Stimulated activated CD4-positive, alpha-beta T cell treated with anti-CD3 and anti-CD28 coated beads, Interleukin-15, amount 100 ng/mL, for 24 hours (primary cell): ENCODE measurements around the gene IL9.
"Not testable (repeated sequence)": the region's sequence is repeated elsewhere in the genome, so short reads cannot be mapped to it uniquely, and the experiment has no call there.

Experiments
- DNase-seq: peaks from one replicate; pipeline ENCODE4 v3.0.0-alpha.2; 2020

The IL9 gene

GRCh38 chr5:135866016-135866415, 29.6 kb downstream of the IL9 start:
- DNase-seq = no peak

DNA sequence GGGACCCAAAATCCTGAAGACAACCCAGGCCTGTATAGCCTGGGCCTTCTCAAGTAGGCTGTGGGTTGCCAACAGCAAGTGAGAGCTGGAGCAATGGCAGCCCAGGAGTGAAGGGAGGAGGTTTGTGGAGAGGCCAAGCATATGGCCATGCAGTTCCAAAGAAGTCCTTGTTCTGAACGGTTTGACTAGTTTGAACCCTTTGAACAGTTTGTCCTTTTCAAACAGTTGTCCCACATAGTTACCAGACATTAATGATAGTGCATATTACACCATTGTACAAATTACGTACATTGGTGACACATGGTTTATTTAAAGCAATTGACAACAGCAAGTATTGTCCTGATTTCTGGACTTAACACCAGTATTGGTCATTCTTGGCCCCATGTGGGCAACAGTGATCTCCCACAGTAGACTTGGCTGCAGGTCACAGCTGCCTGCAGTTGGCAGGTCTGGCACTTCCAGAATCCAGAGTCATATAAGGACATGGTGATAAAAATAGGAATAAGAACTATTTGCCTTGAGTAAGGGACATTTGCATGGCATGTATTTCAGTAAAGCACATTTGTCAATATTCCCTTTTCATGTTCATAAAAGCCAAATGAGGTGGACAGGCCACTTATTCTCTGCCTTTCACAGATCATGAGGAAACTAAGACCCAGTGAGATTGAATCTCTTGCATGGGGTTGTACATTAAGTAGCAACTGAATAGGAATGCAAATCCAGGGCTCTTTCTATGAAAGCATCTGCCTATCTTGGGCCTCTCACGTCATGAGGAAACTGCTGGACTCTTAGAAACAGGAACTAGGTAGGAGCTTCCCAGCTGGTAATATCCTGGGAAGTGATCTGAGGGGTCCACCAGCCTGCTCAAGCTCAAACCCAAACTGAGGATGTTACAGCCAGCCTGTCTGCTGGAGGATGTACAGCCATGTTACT, 30.9 kb downstream of the IL9 start:
- DNase-seq = no peak

- DNase-seq = no peak
Observed at GRCh38 chr5:135862744-135863143, 32.9 kb downstream of the IL9 start.

- no peak for DNase-seq
Observed at GRCh38 chr5:135862086-135862485, 33.6 kb downstream of the IL9 start.

- no peak for DNase-seq
Observed at GRCh38 chr5:135861641-135862040, 34.0 kb downstream of the IL9 start.

DNA sequence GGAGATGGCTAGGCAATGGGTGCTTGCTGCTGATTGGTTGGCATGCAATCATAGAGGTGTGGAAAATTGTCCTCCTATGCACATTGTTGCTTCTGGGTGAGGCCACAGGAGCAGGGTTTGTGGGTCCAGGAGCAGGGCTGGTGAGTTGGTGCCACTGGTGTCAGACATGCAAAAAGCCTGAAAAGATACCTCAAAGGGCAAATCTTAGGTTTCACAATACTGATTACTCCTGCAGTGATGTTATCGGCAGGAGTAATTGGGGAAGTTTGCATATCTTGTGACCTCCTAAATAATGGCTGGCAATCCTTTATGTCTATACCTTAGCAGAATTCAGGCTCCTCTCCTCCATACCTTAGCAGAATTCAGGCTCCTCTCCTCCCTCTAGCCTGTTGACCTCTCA, 36.0 kb downstream of the IL9 start:
- no peak for DNase-seq

- DNase-seq = not testable (repeated sequence)
Observed at GRCh38 chr5:135859186-135859585, 36.5 kb downstream of the IL9 start.

- DNase-seq = no peak
Observed at GRCh38 chr5:135857630-135858311, 37.9 kb downstream of the IL9 start.

DNA sequence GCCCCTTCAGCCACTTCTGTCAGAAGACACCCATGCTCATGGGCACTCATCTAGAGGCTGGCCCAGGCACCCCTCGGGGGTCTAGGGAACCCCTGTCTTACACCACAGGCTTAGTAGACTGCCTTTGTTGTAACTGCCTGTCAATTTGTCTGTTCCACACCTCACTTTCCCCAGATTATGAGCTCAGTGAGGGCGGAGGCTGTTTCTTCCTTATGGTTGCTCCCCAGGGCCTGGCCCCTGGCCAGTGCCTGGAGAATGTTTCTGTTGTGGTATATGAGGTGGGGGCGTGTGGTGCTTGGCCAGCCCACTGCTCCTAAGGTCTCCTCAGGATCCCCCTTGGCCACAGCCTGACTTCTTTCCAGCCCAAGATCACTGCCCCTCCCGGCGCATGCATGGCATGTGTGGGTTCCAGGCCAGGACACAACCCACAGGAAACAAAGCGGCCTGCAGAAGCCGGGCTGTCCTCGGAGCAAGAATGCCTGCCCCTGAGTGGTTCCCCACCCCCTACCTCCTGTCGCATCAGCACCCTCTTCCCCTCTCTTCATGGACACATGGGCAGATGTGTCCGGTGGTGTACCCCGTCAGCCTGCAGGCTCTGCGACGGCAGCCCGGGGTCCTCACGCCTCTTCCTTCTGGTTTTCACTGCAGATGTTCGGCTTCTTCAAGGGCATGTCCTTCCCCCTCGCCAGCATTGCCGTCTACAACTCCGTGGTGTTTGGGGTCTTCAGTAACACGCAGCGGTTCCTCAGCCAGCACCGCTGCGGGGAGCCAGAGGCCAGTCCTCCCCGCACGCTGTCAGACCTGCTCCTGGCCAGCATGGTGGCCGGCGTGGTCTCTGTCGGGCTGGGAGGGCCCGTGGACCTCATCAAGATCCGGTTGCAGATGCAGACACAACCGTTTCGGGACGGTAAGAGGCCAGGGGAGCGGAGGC, 43.5 kb downstream of the IL9 start:
- no peak for DNase-seq

DNA sequence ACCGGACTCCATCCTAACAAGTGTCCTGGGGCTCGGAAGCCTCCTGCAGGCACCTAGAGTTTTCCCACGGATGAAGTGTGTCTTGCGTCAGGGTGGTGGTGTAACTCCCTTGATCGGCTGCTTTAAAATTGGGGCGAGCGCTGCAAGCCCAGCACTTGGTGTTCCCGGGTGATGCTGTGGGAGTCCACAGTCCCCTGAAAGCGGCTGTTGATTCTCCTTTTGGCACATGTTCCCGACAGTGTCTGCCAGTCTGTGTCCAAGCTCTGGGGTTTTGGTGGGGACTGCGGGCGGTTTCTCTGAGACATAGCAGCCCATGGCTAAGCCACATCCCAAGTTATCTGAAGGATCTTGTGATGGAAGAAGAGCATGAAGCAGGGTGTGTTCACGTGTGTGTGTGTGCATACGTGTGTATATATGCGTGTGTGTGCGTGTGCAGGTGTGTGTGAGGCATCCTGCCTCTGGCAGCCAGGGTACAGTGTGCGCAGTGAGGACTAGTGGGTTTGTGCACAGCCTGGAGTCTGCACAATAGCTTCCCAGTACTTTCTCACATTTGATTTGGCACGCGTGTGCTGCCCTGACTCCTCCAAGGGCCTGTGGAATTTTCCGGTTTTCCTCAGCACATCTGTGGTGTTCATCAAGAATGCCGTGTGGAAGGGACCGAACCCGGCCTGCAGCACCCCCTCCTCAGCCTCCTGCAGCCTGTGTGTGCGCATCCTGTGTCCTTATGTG, 44.3 kb downstream of the IL9 start:
- DNase-seq = no peak

DNA sequence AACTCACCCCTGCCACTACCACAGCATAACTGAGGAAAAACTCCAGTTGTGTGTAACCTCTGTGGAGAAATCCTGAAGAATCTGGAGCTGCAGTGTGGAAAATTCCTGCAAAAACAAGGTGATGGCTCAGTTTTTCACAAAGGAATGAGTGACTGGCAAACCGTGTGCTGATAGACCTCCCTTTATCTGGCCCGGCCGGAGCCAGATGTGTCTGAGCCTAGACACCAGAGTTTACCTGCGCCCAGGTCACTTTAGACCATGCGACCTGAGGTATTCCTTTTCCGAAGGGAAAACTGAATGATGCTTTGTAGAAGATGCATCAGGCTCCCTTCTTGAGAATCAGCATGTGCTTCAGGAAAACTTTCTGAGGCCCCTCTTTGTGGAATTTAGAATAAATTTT, 45.0 kb downstream of the IL9 start:
- DNase-seq = no peak

DNA sequence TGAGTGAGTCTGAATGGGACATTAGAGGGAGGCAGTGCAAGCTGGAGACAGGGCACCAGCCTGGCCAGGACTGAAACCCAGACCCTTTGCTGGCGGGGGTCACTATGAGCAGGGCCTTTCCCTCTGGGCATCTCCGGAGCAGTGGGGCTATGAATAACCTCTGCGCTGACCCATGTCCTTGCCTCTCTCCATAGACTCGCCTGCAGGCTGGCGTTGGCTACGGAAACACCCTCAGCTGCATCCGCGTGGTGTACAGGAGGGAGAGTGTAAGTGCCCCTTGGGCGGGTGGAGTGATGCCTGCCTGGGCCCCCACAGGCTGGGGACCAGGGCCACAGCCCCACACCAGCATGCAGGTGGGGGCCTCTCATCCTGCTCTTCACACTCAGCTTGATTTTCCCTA, 45.4 kb downstream of the IL9 start:
- no peak for DNase-seq

DNA sequence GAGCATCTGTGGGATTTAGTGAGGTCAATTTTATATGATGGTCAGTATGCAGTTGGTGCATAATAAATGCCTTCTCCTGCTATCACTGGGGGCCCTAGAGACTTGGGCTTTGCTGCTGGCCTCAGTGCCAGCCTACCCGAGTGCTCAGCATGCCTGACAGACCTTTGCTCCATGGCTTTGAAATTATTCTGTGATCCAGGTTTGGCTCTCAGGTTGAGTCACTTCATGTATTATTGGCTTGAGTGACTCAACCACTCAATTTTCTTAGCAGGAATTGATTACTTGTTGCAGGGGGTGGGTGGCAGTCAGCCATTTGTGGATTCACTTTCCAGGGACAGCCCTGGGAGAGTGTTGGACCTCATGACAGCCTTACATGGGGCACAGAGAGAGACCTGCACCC, 47.7 kb downstream of the IL9 start:
- no peak for DNase-seq

- DNase-seq = no peak
Observed at GRCh38 chr5:135846311-135846710, 49.3 kb downstream of the IL9 start.

DNA sequence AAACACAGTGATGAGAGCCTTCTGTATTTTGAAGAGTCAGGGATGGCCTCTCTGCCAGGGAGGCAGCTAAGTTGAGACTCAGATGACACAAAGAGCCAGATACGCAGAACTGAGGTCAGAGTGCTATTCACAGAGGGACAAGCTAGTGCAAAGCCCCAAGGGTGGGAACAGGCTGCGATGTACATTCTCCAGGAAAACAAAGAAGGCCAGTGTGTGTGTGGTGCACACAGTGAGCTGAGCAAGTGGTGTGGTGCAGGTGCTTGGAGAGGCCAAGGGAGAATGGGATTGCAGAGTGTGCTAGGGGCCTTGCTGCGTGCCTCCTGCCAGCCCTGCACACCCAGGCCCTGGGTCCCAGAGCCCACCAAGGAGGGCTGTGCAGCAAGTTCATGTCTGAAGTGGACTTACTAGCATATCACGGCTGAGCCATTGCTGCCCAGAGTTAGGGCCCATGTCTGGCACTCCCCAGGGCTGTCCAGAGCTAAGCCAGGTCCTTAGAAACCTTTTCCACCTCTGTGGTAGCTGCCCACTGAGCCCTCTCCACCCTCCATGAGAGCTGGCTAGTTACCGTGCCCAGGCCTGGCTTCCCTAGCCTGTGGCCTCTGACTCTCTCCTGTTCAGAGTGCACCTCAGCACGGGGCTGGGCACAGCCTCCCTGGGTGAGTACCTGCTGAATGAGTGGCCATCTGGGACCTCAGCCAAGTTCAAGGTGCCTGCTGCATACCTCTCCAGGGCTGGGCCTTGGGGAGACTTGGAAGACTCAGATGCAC, 51.9 kb downstream of the IL9 start:
- DNase-seq = no peak

- DNase-seq = no peak
Observed at GRCh38 chr5:135842737-135843136, 52.9 kb downstream of the IL9 start.
